HepG2 (cell line): Measurements from ENCODE around the gene ERFL. TPM values are rescaled to one million over a fixed set of nuclear protein-coding genes. Genes with fewer than 3 reads are reported as not detected.

ENCODE experiments used
- AGO2 ChIP-seq: fragments of 200-400 bp; formaldehyde crosslinking; optimal IDR thresholded peaks from 2 replicates; pipeline ENCODE3; 2017; ENCODE audit warnings: mild to moderate bottlenecking, low read depth, low read length, moderate library complexity
- ARNTL ChIP-seq: sonication (generic); formaldehyde crosslinking; IDR thresholded peaks from 2 replicates; pipeline ENCODE4 v1.4.0; 2020; ENCODE audit warnings: mild to moderate bottlenecking, missing genetic modification reagents
- CBFB ChIP-seq: sonication (generic); formaldehyde crosslinking; IDR thresholded peaks from 2 replicates; pipeline ENCODE4 v1.4.0; 2020; ENCODE audit warnings: missing genetic modification reagents
- CEBPB ChIP-seq: IDR thresholded peaks from 2 replicates; pipeline ENCODE4 v1.6.1; 2011; ENCODE audit warnings: low read depth, low read length, improper control_type of control experiment, borderline replicate concordance
- DPF2 ChIP-seq: sonication (generic); formaldehyde crosslinking; IDR thresholded peaks from 2 replicates; pipeline ENCODE4 v1.4.0; 2020; ENCODE audit warnings: mild to moderate bottlenecking, low read depth, missing genetic modification reagents, borderline replicate concordance
- FOSL1 ChIP-seq: sonication (generic); formaldehyde crosslinking; IDR thresholded peaks from 2 replicates; pipeline ENCODE4 v1.9.0; 2021; ENCODE audit warnings: missing genetic modification reagents, borderline replicate concordance
- FOXJ3 ChIP-seq: sonication (generic); formaldehyde crosslinking; IDR thresholded peaks from 2 replicates; pipeline ENCODE4 v1.4.0; 2020; ENCODE audit warnings: missing genetic modification reagents, mild to moderate bottlenecking, borderline replicate concordance
- HNRNPK ChIP-seq: fragments of 200-400 bp; formaldehyde crosslinking; IDR thresholded peaks from 2 replicates; pipeline ENCODE4 v1.6.1; 2018; ENCODE audit warnings: low read length, low read depth, moderate library complexity, mild to moderate bottlenecking; ENCODE audit not compliant: poor library complexity, severe bottlenecking
- JARID2 ChIP-seq: sonication (generic); formaldehyde crosslinking; IDR thresholded peaks from 2 replicates; pipeline ENCODE4 v1.8.1; 2023; ENCODE audit warnings: missing genetic modification reagents, inconsistent platforms; ENCODE audit not compliant: insufficient replicate concordance
- MAFG ChIP-seq: sonication (generic); formaldehyde crosslinking; IDR thresholded peaks from 2 replicates; pipeline ENCODE4 v1.5.1; 2020; ENCODE audit warnings: mild to moderate bottlenecking, missing genetic modification reagents
- MIER2 ChIP-seq: IDR thresholded peaks from 2 replicates; pipeline ENCODE4 v1.6.1; 2016; ENCODE audit warnings: missing biosample characterization, missing genetic modification reagents
- PHF20 ChIP-seq: sonication (generic); formaldehyde crosslinking; IDR thresholded peaks from 2 replicates; pipeline ENCODE4 v1.5.0; 2020; ENCODE audit warnings: mild to moderate bottlenecking, missing genetic modification reagents
- PHF8 ChIP-seq: sonication (generic); formaldehyde crosslinking; IDR thresholded peaks from 2 replicates; pipeline ENCODE4 v1.5.0; 2020; ENCODE audit warnings: missing genetic modification reagents
- RAD51 ChIP-seq: fragments of 450-650 bp; IDR thresholded peaks from 2 replicates; pipeline ENCODE4 v1.6.1; 2016; ENCODE audit warnings: borderline replicate concordance
- STAT5B ChIP-seq: sonication (generic); formaldehyde crosslinking; IDR thresholded peaks from 2 replicates; pipeline ENCODE4 v1.4.0; 2020; ENCODE audit warnings: missing genetic modification reagents
- TBL1XR1 ChIP-seq: fragments of 150-350 bp; IDR thresholded peaks from 2 replicates; pipeline ENCODE4 v1.6.1; 2014; ENCODE audit warnings: borderline replicate concordance, low read length; ENCODE audit not compliant: partially characterized antibody
- ZNF136 ChIP-seq: sonication (generic); formaldehyde crosslinking; IDR thresholded peaks from 2 replicates; pipeline ENCODE4 v1.8.1; 2022; ENCODE audit warnings: low read depth, mild to moderate bottlenecking, moderate library complexity, missing genetic modification reagents
- ZNF619 ChIP-seq: sonication (generic); formaldehyde crosslinking; IDR thresholded peaks from 2 replicates; pipeline ENCODE4 v1.4.0; 2020; ENCODE audit warnings: mild to moderate bottlenecking, missing genetic modification reagents
- polyA plus RNA-seq, 8 experiments: library from polyadenylated mRNA; depleted of rRNA in 3 of 8; stranded (reverse) in 7 of 8; unstranded in 1 of 8; fragments of >200 nt; fragmentation: Illumina TruSeq in 4 of 8; extraction: Trizol in 4 of 8; gene quantifications; 2 replicates each; pipeline versions ENCODE4 v1.2.1 to v1.2.3, GENCODE V29; 2011 to 2016; ENCODE audit warnings: low read depth in 4 of 8, missing spikeins in 1 of 8, mixed read lengths in 1 of 8; ENCODE audit not compliant: insufficient read depth in 1 of 8
- total RNA-seq, 5 experiments: library from RNA; depleted of rRNA; stranded (reverse); fragments of >200 nt; fragmentation: Illumina TruSeq; extraction: Trizol; gene quantifications; 2 replicates each; pipeline ENCODE4 v1.2.3, GENCODE V29; 2016; ENCODE audit warnings: low read depth in 1 of 5
- TF ChIP-seq, protein P1 (sequence below): sonication (generic); formaldehyde crosslinking; IDR thresholded peaks from 2 replicates; pipeline ENCODE4 v1.4.0; 2020; ENCODE audit warnings: missing genetic modification reagents, mild to moderate bottlenecking, borderline replicate concordance
- TF ChIP-seq, protein P2 (sequence below): IDR thresholded peaks from 2 replicates; pipeline ENCODE4 v1.6.1; 2016; ENCODE audit warnings: low read depth, borderline replicate concordance
- TF ChIP-seq, protein P3 (sequence below): sonication (generic); formaldehyde crosslinking; IDR thresholded peaks from 2 replicates; pipeline ENCODE4 v1.4.0; 2020; ENCODE audit warnings: missing genetic modification reagents
- TF ChIP-seq, protein P4 (sequence below): sonication (generic); formaldehyde crosslinking; IDR thresholded peaks from 2 replicates; pipeline ENCODE4 v1.4.0; 2020; ENCODE audit warnings: mild to moderate bottlenecking, missing genetic modification reagents

ERFL gene
- total and polyA plus RNA-seq, 2 of the 13 experiments (the other 11 are each of a cell fraction or from before 2014, with no cell fraction given), result not detected

DNA sequence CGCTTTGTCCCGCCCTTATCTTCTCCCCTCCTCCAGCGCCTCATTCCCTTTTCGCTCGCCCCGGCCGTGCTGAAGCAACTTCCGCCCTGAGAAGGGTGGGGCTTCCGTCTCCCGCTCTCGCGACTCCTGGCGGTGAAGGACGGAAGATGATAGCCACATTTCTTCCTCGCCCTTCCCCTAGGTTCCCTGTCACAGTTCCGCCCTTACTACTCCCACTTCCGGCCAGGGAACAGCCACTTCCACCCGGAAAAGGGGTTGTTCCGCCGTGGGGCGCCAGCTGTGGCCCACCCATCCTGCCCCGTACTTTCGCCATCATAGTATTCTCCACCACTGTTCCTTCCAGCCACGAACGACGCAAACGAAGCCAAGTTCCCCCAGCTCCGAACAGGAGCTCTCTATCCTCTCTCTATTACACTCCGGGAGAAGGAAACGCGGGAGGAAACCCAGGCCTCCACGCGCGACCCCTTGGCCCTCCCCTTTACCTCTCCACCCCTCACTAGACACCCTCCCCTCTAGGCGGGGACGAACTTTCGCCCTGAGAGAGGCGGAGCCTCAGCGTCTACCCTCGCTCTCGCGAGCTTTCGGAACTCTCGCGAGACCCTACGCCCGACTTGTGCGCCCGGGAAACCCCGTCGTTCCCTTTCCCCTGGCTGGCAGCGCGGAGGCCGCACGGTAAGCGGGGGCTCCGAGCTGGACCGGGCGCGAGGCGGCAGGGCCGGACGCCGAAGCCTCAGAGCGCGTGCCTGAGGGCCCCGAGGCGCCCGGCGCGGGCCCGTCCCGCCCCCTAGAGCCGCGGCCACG, 68.4 kb downstream of the ERFL start, which contains the start of gene RPS19 (continued):
- TF ChIP-seq, protein P1, sequence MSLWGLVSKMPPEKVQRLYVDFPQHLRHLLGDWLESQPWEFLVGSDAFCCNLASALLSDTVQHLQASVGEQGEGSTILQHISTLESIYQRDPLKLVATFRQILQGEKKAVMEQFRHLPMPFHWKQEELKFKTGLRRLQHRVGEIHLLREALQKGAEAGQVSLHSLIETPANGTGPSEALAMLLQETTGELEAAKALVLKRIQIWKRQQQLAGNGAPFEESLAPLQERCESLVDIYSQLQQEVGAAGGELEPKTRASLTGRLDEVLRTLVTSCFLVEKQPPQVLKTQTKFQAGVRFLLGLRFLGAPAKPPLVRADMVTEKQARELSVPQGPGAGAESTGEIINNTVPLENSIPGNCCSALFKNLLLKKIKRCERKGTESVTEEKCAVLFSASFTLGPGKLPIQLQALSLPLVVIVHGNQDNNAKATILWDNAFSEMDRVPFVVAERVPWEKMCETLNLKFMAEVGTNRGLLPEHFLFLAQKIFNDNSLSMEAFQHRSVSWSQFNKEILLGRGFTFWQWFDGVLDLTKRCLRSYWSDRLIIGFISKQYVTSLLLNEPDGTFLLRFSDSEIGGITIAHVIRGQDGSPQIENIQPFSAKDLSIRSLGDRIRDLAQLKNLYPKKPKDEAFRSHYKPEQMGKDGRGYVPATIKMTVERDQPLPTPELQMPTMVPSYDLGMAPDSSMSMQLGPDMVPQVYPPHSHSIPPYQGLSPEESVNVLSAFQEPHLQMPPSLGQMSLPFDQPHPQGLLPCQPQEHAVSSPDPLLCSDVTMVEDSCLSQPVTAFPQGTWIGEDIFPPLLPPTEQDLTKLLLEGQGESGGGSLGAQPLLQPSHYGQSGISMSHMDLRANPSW, result no peak; the same call in 1 of the 2 replicates
- TF ChIP-seq MAFG (no peak), RAD51 (no peak), ARNTL (no peak; the same call in 1 of the 2 replicates), FOXJ3 (CRISPR knock-in tag) (no peak), TBL1XR1 (no peak), STAT5B (CRISPR knock-in tag) (0 out of 2 replicates have a peak, but pooled peaks have one; percentile 35), JARID2 (CRISPR knock-in tag) (no peak), CEBPB (peak; percentile 59; the same call in 1 of the 2 replicates), FOSL1 (no peak), ZNF136 (0 out of 2 replicates have a peak, but pooled peaks have one; percentile 61), PHF8 (CRISPR knock-in tag) (peak; percentile 89), ZNF619 (CRISPR knock-in tag) (no peak), PHF20 (CRISPR knock-in tag) (peak; percentile 92), DPF2 (CRISPR knock-in tag) (no peak), HNRNPK (peak; percentile 23), AGO2 (no peak), MIER2 (CRISPR knock-in tag) (0 out of 2 replicates have a peak, but pooled peaks have one; percentile 4), CBFB (CRISPR knock-in tag) (peak; percentile 70; the same call in 1 of the 2 replicates)
- TF ChIP-seq, protein P2, sequence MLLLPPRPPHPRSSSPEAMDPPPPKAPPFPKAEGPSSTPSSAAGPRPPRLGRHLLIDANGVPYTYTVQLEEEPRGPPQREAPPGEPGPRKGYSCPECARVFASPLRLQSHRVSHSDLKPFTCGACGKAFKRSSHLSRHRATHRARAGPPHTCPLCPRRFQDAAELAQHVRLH (CRISPR knock-in tag), result no peak; the same call in 1 of the 2 replicates
- TF ChIP-seq, protein P3, sequence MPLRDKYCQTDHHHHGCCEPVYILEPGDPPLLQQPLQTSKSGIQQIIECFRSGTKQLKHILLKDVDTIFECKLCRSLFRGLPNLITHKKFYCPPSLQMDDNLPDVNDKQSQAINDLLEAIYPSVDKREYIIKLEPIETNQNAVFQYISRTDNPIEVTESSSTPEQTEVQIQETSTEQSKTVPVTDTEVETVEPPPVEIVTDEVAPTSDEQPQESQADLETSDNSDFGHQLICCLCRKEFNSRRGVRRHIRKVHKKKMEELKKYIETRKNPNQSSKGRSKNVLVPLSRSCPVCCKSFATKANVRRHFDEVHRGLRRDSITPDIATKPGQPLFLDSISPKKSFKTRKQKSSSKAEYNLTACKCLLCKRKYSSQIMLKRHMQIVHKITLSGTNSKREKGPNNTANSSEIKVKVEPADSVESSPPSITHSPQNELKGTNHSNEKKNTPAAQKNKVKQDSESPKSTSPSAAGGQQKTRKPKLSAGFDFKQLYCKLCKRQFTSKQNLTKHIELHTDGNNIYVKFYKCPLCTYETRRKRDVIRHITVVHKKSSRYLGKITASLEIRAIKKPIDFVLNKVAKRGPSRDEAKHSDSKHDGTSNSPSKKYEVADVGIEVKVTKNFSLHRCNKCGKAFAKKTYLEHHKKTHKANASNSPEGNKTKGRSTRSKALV (CRISPR knock-in tag), result no peak
- TF ChIP-seq, protein P4, sequence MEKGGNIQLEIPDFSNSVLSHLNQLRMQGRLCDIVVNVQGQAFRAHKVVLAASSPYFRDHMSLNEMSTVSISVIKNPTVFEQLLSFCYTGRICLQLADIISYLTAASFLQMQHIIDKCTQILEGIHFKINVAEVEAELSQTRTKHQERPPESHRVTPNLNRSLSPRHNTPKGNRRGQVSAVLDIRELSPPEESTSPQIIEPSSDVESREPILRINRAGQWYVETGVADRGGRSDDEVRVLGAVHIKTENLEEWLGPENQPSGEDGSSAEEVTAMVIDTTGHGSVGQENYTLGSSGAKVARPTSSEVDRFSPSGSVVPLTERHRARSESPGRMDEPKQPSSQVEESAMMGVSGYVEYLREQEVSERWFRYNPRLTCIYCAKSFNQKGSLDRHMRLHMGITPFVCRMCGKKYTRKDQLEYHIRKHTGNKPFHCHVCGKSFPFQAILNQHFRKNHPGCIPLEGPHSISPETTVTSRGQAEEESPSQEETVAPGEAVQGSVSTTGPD (CRISPR knock-in tag), result no peak
